Activated naive CD4-positive, alpha-beta T cell treated with Interleukin-2 at 50 U/mL for 16 hours (primary cell): ENCODE results near the gene PLPP4.

ENCODE experiments used
- DNase-seq: peaks from one replicate; pipeline ENCODE4 v3.0.0-alpha.2; 2020

The PLPP4 gene

GRCh38 chr10:120457431-120458172 is 575 bp downstream of the PLPP4 start:
- no peak for DNase-seq

GRCh38 chr10:120458432-120458831 is 1.4 kb downstream of the PLPP4 start:
- DNase-seq, result no peak

DNA sequence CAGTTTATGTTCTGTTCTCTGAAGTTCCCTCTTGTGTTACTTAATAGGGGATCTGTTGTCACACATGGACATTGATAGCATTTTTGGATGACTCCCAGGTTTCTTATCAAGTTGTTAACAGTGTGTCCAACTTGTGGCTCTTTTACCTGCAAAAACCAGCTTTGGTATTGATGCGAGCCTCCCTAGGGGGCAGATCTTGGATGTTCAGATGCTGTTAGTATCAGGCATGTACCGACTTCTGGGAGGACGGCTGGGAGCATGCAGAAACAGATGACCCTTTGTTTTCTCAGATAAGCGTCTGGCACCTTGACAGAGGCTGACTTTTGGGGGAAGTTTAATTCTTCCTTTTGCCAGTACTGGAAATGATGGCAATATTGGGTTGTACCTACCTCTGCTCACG is 2.2 kb downstream of the PLPP4 start:
- DNase-seq, result no peak

DNA sequence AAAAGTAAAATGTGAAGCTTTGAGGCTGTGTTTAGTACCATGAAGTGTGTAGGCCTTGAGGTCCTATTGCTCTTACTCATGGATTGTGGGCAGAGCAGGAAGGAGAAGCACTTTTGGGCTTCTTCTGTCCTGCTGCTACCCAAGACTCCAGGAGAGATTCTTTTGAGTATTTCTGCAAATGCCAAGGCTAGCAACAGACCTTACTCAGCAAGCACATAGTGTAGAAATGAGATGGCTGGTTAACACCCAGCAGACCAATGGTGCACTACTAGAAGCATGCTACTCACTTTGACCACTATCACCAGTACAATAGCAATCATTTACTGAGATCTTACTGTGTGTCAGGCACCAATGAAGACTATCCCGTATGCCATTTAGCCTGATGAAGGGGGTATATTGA is 3.2 kb downstream of the PLPP4 start:
- no peak for DNase-seq

- DNase-seq, result no peak
Observed at GRCh38 chr10:120460776-120461175, 3.7 kb downstream of the PLPP4 start.

DNA sequence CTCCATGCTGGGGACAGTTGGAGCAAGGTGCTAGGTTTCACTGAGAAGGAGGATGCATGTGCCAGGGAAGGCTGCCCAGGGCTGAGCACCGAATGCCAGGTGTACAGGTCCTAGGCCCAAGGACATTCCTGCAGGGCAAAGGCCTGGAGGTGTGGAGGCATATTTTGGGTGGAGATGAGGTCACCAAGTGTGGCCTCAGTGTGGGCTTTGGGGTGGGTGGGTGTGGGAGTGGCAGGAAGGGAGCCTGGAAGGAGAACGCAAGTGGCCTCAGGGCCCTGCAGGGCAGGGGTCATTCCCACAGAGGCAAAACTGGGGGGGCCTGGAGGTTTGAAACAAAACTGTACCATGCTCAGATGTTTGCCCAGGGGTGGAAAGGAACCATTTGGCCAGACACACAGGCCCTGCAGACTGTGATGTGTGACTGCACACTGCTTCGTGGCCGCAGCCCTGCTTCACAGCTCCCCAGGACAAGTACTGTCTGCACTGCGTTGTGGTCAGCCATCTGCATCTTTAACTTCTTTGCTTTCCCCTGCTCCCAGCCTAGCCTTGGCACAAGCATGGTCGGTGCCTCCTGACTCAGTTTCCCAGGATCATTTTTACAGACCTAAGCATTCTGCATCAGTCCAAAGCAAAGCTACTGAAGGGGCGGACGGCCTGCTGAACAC is 5.1 kb downstream of the PLPP4 start:
- no peak for DNase-seq

DNA sequence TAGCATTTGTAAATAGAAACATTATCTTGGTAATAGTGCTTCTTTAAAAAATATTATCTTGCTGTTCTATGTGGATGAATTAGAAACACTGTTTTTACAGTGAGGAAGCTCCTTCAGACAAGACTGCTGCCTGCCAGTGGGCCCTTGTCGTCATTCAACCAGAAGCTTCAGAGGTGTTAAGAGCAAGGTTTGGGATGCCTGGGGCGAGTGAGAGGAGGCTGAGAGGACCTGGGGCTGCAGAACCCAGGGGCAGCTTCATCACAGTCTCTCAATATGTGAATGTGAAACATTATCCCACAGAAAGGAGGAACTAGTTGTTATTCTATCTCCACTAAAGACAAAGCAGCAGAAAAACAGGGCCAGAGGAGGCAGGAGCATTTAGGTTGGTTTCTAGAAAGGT is 8.1 kb downstream of the PLPP4 start:
- no peak for DNase-seq

DNA sequence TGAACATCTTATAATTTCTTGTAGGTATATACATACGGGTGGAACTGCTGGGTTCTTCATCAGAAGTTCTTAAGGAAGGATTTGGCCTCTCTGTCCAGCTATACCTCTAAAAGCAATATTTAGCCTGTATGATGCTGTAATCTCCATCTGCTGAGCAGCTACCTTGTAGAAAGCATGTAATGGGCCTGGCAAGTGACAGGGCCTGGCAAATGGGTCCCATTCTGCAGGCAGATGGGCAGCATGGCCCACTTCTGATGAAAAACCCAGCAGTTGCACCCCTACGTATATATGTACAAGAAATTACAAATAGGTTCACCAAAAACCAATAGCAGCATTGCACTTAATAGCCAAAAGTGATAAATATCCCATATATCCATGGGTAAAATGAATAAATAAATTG is 9.0 kb downstream of the PLPP4 start:
- no peak for DNase-seq

DNA sequence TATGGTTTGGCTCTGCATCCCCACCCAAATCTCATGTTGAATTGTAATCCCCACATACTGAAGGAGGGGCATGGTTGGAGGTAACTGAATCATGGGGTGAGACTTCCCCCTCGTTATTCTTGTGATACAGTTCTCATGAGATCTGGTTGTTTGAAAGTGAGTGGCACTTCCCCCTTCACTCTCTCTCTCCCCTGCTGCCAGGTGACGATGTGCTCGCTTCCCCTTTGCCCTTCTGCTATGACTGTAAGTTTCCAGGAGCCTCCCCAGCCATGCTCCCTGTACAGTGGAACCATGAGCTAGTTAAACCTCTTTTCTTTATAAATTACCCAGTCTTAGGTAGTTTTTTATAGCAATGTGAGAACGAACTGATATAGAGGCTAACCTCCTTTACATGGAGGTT is 16.6 kb downstream of the PLPP4 start:
- DNase-seq, result no peak

DNA sequence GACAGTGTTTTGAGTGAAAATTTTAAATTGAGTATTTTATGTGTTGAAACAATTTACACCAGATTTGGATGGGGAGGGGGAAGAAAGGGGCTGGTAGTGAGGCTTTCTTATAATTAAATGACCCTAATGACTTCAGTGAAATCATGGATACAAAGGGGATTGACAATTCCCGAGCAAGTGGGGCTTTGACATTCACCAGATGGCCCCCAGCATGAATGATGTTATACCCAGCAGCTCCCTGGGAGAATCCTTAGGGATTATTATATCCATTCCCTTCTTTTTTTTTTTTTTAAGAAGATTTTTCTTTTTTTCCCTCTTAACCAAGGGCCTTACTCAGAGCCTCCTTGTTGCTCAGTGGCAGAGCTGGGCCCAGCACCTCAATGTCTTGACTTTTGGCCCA is 17.9 kb downstream of the PLPP4 start:
- no peak for DNase-seq

DNA sequence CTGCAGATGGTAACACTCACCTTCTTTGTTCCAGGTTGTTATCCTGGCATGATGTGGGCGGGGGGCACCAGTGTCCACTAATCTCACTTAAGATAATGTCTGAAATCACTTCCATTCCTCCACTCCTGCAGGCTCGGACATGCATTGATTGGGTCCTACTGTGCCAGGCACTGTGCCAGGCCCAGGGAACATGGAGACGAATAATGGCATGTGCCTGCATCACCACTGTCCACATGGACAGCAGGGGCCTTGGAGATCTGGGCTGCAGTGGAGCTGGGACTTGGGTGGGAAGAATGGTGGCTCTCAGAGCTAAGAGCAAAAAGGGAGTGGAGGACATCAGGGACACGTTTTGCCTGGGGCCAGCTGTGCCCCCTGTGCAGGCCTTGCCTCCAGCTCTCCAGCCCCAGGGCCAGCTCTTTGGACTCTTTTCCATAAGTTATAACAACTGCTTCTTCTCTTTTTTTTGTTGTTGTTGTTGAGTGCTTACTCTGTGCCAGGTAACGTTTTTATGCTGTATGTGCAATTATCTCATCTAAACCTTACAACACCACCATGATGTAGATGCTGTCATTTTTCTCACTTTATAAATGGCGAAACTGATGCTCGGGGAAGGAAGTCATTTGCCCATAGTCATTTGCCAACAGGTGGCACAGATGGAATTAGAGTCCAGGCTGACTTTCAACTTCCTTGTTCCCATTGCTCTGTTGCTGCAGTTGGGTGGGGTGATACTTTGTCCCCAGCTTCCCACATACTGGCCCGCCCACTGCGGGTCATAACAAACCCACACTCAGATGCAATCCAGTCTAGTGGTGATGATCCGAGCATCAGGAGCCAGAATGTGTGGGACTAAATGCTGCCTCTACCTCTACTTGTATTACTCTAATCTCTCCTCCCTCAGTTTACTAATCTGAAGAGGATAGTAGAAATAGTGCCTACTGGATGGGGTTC is 19.1 kb downstream of the PLPP4 start:
- DNase-seq, result no peak

DNA sequence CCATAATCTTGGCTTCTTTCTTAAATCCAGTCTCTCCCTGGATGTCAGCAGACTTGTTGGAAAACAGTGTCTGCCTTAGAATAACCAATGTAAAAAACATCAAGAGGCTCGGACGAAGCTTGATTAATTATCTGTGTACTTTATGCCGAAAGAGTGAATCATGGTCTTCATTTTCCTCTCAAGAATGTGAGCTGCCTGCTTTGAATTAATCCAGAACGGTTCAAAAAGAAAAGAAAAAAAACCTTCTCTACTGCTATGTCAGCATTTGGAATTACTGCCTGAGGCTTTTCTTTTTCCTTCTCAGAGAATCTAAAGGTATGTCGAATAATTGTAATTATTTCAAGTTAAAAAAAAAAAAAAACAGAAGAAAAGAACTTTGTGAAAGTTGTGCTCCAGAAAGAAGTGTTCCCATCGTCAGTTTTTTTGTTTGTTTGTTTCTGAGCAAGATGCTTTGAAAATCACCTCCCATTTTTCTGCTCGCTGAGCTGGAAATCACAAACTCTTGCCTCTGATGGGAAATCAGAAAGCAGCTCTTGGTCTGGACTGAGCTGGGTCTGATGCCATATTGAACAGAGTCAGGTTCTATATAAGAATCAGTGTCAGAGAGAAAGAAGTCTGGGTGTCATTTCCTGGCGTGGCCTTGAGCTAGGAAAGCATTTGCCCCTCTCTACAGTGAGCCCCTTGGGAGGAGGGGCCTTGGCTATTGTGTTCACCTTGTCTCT is 20.2 kb downstream of the PLPP4 start:
- no peak for DNase-seq

DNA sequence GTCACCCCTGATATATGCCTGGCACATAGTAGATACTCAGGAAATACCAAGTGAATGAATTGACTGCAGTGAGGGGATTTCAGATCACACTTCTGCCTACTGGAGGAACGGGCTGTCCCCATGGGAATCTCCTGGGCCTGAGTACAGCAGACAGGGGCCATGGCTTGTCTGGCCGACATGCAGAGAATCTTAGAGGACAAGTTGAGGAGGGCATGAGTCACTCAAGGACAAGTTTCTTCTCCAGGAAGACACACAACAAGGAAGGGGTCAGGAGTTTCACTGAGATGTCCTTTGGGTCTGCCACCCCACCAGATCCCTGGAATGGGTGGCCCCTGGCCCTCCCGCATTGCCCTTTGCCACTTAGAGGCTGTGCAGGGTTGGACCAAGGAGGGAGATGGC is 20.7 kb downstream of the PLPP4 start:
- DNase-seq, result no peak

DNA sequence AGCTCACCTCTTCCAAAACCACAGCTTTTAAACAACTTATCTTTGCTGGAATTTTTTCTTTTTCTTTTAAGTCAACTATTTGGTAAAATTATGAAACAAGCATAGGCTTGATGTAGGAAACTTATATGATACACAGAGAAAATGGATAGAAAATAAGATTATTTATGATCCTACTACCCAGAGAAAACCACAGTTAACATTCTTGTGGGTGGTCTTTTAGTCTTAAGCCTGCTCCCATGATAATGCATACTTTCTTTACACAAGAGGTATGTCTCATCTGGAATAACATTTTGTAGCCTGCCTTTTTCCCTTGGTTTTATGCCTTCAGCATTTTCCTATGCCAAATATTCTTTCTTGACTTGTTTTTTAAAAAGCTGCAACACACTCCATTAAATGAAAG is 21.4 kb downstream of the PLPP4 start:
- no peak for DNase-seq

GRCh38 chr10:120479506-120479905 is 22.5 kb downstream of the PLPP4 start:
- no peak for DNase-seq

DNA sequence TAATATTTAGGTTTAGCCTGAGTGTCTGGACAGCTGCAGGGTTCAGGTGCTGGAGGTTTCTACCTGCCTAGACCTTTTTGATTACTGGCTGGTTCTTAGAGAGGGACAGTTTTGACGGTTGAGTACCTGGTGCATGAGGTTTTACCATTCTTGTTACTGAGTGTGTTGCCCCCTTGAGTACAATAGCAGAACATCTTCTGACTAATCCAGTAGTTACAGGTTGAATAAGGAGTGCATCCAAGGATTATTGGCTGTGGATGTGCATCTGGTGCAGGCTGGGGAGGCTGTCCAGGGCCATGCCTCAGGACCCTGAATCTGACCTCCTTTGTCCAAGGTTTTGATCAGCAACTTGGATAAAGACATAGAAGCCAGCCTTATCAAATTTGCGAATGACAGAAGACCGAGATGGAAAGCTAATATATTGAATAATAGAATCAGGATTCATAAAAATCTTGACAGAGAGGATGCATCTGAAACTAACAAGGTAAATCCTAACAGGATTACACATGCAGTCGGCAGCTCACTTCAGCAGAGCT is 23.1 kb downstream of the PLPP4 start:
- DNase-seq, result no peak

DNA sequence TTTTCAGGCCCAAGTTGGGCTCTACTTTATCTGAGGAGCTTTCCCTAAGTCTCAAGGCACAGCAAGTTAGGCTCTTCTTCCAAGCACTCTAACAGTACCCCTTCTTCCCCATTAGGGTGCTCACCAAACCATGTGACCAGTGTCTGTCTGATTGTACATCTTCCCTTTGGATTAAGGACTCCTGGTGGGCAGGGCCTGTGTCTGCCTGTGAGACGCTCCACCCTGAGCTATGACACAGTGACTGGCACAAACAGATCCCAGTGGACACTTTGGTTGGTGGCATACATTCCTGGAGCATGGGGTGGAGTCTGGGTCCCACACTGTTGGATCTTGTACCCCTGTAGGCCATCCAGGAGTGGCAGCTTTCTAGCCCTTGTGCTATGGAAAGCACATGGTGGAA is 23.8 kb downstream of the PLPP4 start:
- DNase-seq, result no peak

DNA sequence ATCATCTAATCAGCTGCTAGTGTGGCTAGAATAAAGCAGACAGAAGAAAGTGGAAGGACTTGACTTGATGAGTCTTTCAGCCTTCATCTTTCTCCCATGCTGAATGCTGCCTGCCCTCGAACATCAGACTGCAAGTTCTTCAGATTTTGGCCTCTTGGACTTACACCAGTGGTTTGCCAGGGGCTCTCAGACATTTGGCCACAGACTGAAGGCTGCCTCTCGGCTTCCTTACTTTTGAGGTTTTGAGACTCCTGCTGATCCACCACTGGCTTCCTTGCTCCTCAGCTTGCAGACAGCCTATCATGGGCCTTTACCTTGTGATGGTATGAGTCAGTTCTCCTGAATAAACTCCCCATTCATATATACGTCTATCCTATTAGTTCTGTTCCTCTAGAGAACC is 26.0 kb downstream of the PLPP4 start:
- no peak for DNase-seq

GRCh38 chr10:120483651-120484301 is 26.7 kb downstream of the PLPP4 start:
- DNase-seq, result no peak

DNA sequence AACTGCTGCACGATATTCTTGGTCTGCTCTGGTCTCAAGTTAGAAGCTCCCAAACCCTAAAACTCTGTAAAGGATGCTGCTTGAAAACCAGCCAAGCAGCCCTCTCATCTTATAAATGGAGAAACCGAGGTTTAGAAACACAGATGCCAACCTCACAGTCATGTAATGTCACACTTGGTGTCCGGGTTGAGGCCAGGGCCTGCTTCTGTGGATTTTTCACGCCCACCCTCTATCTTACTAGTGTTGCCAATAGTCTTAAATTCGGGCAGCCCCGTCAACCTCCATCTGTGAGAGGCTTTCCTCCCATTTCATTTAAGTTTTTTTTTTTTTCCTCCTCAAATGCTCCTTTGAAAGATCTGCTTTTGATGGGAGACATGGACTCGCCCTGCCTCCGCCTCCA is 28.9 kb downstream of the PLPP4 start:
- no peak for DNase-seq

GRCh38 chr10:120486671-120487205 is 29.7 kb downstream of the PLPP4 start:
- DNase-seq, result no peak

GRCh38 chr10:120490288-120490687 is 33.3 kb downstream of the PLPP4 start:
- no peak for DNase-seq
